Endothelial cell of umbilical vein (primary cell): ENCODE measurements around the gene OR51G1. TPM values are rescaled to one million over a fixed set of nuclear protein-coding genes. Genes with fewer than 3 reads are reported as not detected.

Experiments used
- BruUV-seq: library from RNA; stranded (reverse); fragments of 400-500 nt; replicated peaks from 2 replicates; lab custom pipeline; 2021; lab: Mats Ljungman, UMichigan
- CTCF ChIA-PET: fragments of 300-600, 350-600 bp; sonication (Branson Sonifier 250); formaldehyde crosslinking; loops from one replicate; lab custom pipeline; 2021; ENCODE audit warnings: antibody characterized with exemption, inconsistent platforms; lab: Charles Lee
- POLR2A ChIA-PET: fragments of 300-600, 350-600 bp; sonication (Branson Sonifier 250); formaldehyde crosslinking; loops from one replicate; lab custom pipeline; 2021; ENCODE audit warnings: antibody characterized with exemption, inconsistent platforms; lab: Charles Lee
- DNase-seq: peaks from one replicate; pipeline ENCODE4 v3.0.0-alpha.2; 2011; ENCODE audit warnings: low read depth, low spot score
- FAIRE-seq: peaks from 2 replicates; lab custom pipeline; 2011; peaks lifted over from hg19 to GRCh38; lab: Jason Lieb, UNC
- H2AFZ ChIP-seq: 2 replicates; pipeline ENCODE4 v1.6.0; 2012; ENCODE audit warnings: low read depth, low read length, control low read depth, inconsistent platforms
- H3K27ac ChIP-seq: 2 replicates; pipeline ENCODE4 v1.5.1; 2011; ENCODE audit warnings: low read depth, mild to moderate bottlenecking, control low read depth, low read length, moderate library complexity; ENCODE audit not compliant: insufficient read depth
- H3K27me3 ChIP-seq, 2 experiments: 2 replicates each; pipeline versions ENCODE4 v1.6.0 to v1.6.1; 2011; ENCODE audit warnings: low read length in 2 of 2, mixed read lengths in 1 of 2; ENCODE audit not compliant: control insufficient read depth in 2 of 2, insufficient read depth in 2 of 2
- H3K36me3 ChIP-seq, 2 experiments: 2 replicates in 1 of 2; 3 replicates in 1 of 2; pipeline ENCODE4 v1.5.1; 2011; ENCODE audit warnings: low read length in 2 of 2, mild to moderate bottlenecking in 1 of 2, moderate library complexity in 1 of 2; ENCODE audit not compliant: control insufficient read depth in 2 of 2, insufficient read depth in 2 of 2; ENCODE audit errors: extremely low read depth in 1 of 2
- H3K4me1 ChIP-seq: 3 replicates; pipeline ENCODE4 v1.5.1; 2011; ENCODE audit warnings: mild to moderate bottlenecking, low read length; ENCODE audit not compliant: control insufficient read depth, insufficient read depth; ENCODE audit errors: extremely low read depth
- H3K4me2 ChIP-seq: 2 replicates; pipeline ENCODE4 v1.6.1; 2011; ENCODE audit warnings: low read length, control low read depth, mixed read lengths; ENCODE audit not compliant: insufficient read depth
- H3K4me3 ChIP-seq, 3 experiments: fragments of 200-600 bp in 1 of 3; sonication (generic), shearing (Covaris generic) in 1 of 3; replicated peaks in 1 of 3; 2 replicates each; pipeline ENCODE4 v1.5.1; 2011 to 2016; ENCODE audit warnings: control low read depth in 3 of 3, low read length in 3 of 3, mild to moderate bottlenecking in 2 of 3, inconsistent platforms in 1 of 3, low read depth in 1 of 3, moderate library complexity in 1 of 3; ENCODE audit not compliant: insufficient read depth in 1 of 3
- H3K79me2 ChIP-seq: 2 replicates; pipeline ENCODE4 v1.6.0; 2012; ENCODE audit warnings: low read length, inconsistent platforms; ENCODE audit not compliant: control insufficient read depth, insufficient read depth
- H3K9ac ChIP-seq: replicated peaks from 2 replicates; pipeline ENCODE3; 2011; ENCODE audit warnings: low read length, control low read depth; ENCODE audit not compliant: insufficient read depth; ENCODE audit errors: extremely low read depth
- H3K9me1 ChIP-seq: replicated peaks from 3 replicates; pipeline ENCODE4 v1.6.0; 2011; ENCODE audit warnings: mild to moderate bottlenecking, low read length; ENCODE audit not compliant: control insufficient read depth, insufficient read depth; ENCODE audit errors: extremely low read depth
- H3K9me3 ChIP-seq: replicated peaks from 2 replicates; pipeline ENCODE4 v1.5.1; 2012; ENCODE audit warnings: low read length, inconsistent platforms; ENCODE audit not compliant: control insufficient read depth, insufficient read depth
- H4K20me1 ChIP-seq: replicated peaks from 2 replicates; pipeline ENCODE3; 2011; ENCODE audit warnings: mild to moderate bottlenecking, low read length; ENCODE audit not compliant: control insufficient read depth, insufficient read depth; ENCODE audit errors: extremely low read depth
- CTCF ChIP-seq, 2 donors: IDR thresholded peaks; 1 replicate in 1 of 2; 2 replicates in 1 of 2; pipeline ENCODE4 v1.5.1; 2011; ENCODE audit warnings: low read length in 2 of 2, mild to moderate bottlenecking in 2 of 2, moderate library complexity in 2 of 2, control low read depth in 1 of 2, inconsistent platforms in 1 of 2, low read depth in 1 of 2; ENCODE audit not compliant: insufficient read depth in 1 of 2; ENCODE audit errors: extremely low read depth in 1 of 2
- EZH2 ChIP-seq: IDR thresholded peaks from 2 replicates; pipeline ENCODE4 v1.6.1; 2012; ENCODE audit warnings: borderline replicate concordance, low read depth, mild to moderate bottlenecking, moderate library complexity, low read length, inconsistent platforms; ENCODE audit not compliant: severe bottlenecking
- FOS ChIP-seq: IDR thresholded peaks from 2 replicates; pipeline ENCODE4 v1.6.1; 2011; ENCODE audit warnings: mild to moderate bottlenecking, low read length, moderate library complexity, borderline replicate concordance; ENCODE audit not compliant: insufficient read depth
- GATA2 ChIP-seq: IDR thresholded peaks from 2 replicates; pipeline ENCODE4 v1.7.0; 2011; ENCODE audit warnings: low read depth, mild to moderate bottlenecking, moderate library complexity, mixed read lengths, low read length; ENCODE audit not compliant: insufficient read length, insufficient read depth
- JUN ChIP-seq: IDR thresholded peaks from 2 replicates; pipeline ENCODE4 v1.6.1; 2011; ENCODE audit warnings: borderline replicate concordance, low read depth; ENCODE audit not compliant: insufficient read length, insufficient read depth
- MAX ChIP-seq: IDR thresholded peaks from 2 replicates; pipeline ENCODE4 v1.6.1; 2011; ENCODE audit not compliant: insufficient read depth, insufficient read length
- POLR2A ChIP-seq: IDR thresholded peaks from 2 replicates; pipeline ENCODE4 v1.6.1; 2012; ENCODE audit warnings: low read depth, mild to moderate bottlenecking, control low read depth, low read length
- POLR2AphosphoS5 ChIP-seq: IDR thresholded peaks from 2 replicates; pipeline ENCODE4 v1.6.1; 2012; ENCODE audit warnings: low read depth, mild to moderate bottlenecking, control low read depth, low read length, moderate library complexity; ENCODE audit not compliant: insufficient read depth
- dilution Hi-C: fragments of 300-500 bp; cut with MboI; formaldehyde crosslinking; loops from one replicate; pipeline ENCODE4 v1.15.0; 2019; ENCODE audit warnings: low sequenced_read_pairs; ENCODE audit not compliant: extremely low pct_ligation_motif_present
- intact Hi-C: fragments of 100-400 bp; cut with micrococcal nuclease; formaldehyde crosslinking; loops from one replicate; pipeline ENCODE4 v1.10.0; 2022
- polyA plus RNA-seq, 4 experiments: library from polyadenylated mRNA; depleted of rRNA in 3 of 4; stranded (reverse) in 3 of 4; unstranded in 1 of 4; fragments of >200 nt; gene quantifications; 2 replicates each; pipeline versions ENCODE4 v1.2.1 to v1.2.3, GENCODE V29; 2011 to 2012; ENCODE audit warnings: missing spikeins in 1 of 4
- total RNA-seq: library from RNA; stranded (reverse); gene quantifications from 2 replicates; pipeline ENCODE4 v1.2.3, GENCODE V29; 2021

Gene OR51G1
- total and polyA plus RNA-seq, 2 donors (not counting 3 experiments of a cell fraction or from before 2014, with no cell fraction given) = not detected

- Histone ChIP-seq H3K4me2 (no peak overlapping the region), H3K36me3 (no peaks in the 10 kb centered on the region), H3K27ac (no peak overlapping the region), H3K9me3 (peaks cover 2% of the 10 kb centered on the region), H4K20me1 (no peaks in the 10 kb centered on the region), H3K4me3 (no peak overlapping the region), H3K27me3 (no peaks in the 10 kb centered on the region), H2AFZ (no peak overlapping the region), H3K9me1 (no peaks in the 10 kb centered on the region), H3K79me2 (no peaks in the 10 kb centered on the region), H3K9ac (no peak overlapping the region), H3K4me1 (no peaks in the 10 kb centered on the region)
- CTCF ChIA-PET = no interaction called here
- no peak for TF ChIP-seq MAX
- TF ChIP-seq GATA2 = no peak
- no peak for TF ChIP-seq JUN
- TF ChIP-seq FOS = no peak
- TF ChIP-seq POLR2AphosphoS5 = no peak
- TF ChIP-seq POLR2A = no peak
- TF ChIP-seq EZH2 = no peak
- no peak for TF ChIP-seq CTCF (IDR thresholded peaks at IDR 0.05; ENCODE audit: extremely low read depth in 1 of 2, insufficient read depth in 1 of 2, low read depth in 1 of 2, low read length in 2 of 2)
- POLR2A ChIA-PET = no interaction called here
- dilution Hi-C loops = no loop called here
- DNase-seq = no peak
- BruUV-seq = no TSS peak
- FAIRE-seq = no peak
- intact Hi-C loops = no loop called here
Observed at GRCh38 chr11:4936745-4937144, 12.6 kb upstream of the OR51G1 start.
